HepG2 (cell line): ENCODE results near the gene ATP13A5. TPM values are rescaled to one million over a fixed set of nuclear protein-coding genes. Genes with fewer than 3 reads are reported as not detected.

ENCODE experiments used
- DR1 ChIP-seq: sonication (generic); formaldehyde crosslinking; IDR thresholded peaks from 2 replicates; pipeline ENCODE4 v1.8.0; 2021; ENCODE audit warnings: mild to moderate bottlenecking, missing genetic modification reagents, inconsistent platforms
- MXD3 ChIP-seq: IDR thresholded peaks from 2 replicates; pipeline ENCODE4 v1.6.1; 2016; ENCODE audit warnings: mild to moderate bottlenecking, missing biosample characterization, missing genetic modification reagents
- NFE2 ChIP-seq: sonication (generic); formaldehyde crosslinking; IDR thresholded peaks from 2 replicates; pipeline ENCODE4 v1.4.0; 2020; ENCODE audit warnings: missing genetic modification reagents
- NFKBIZ ChIP-seq: IDR thresholded peaks from 2 replicates; pipeline ENCODE4 v1.6.1; 2018; ENCODE audit warnings: missing genetic modification reagents, missing compliant biosample characterization
- PAXIP1 ChIP-seq: sonication (generic); formaldehyde crosslinking; conservative IDR thresholded peaks from 2 replicates; pipeline ENCODE4 v1.4.0; 2020; ENCODE audit warnings: mild to moderate bottlenecking, missing genetic modification reagents, moderate library complexity
- RFX5 ChIP-seq: IDR thresholded peaks from 2 replicates; pipeline ENCODE4 v1.6.1; 2011; ENCODE audit warnings: low read depth, low read length, improper control_type of control experiment
- SKIL ChIP-seq: sonication (generic); formaldehyde crosslinking; IDR thresholded peaks from 2 replicates; pipeline ENCODE4 v1.8.0; 2022; ENCODE audit warnings: missing genetic modification reagents, mild to moderate bottlenecking, moderate library complexity, borderline replicate concordance
- ZMYM2 ChIP-seq: sonication (generic); formaldehyde crosslinking; IDR thresholded peaks from 2 replicates; pipeline ENCODE4 v1.8.0; 2022; ENCODE audit warnings: mild to moderate bottlenecking, missing genetic modification reagents
- ZNF232 ChIP-seq: sonication (generic); formaldehyde crosslinking; IDR thresholded peaks from 2 replicates; pipeline ENCODE4 v1.4.0; 2020; ENCODE audit warnings: missing genetic modification reagents, borderline replicate concordance
- ZNF335 ChIP-seq: sonication (generic); formaldehyde crosslinking; IDR thresholded peaks from 2 replicates; pipeline ENCODE4 v1.4.0; 2020; ENCODE audit warnings: missing genetic modification reagents
- polyA plus RNA-seq, 8 experiments: library from polyadenylated mRNA; depleted of rRNA in 3 of 8; stranded (reverse) in 7 of 8; unstranded in 1 of 8; fragments of >200 nt; fragmentation: Illumina TruSeq in 4 of 8; extraction: Trizol in 4 of 8; gene quantifications; 2 replicates each; pipeline versions ENCODE4 v1.2.1 to v1.2.3, GENCODE V29; 2011 to 2016; ENCODE audit warnings: low read depth in 4 of 8, missing spikeins in 1 of 8, mixed read lengths in 1 of 8; ENCODE audit not compliant: insufficient read depth in 1 of 8
- total RNA-seq, 5 experiments: library from RNA; depleted of rRNA; stranded (reverse); fragments of >200 nt; fragmentation: Illumina TruSeq; extraction: Trizol; gene quantifications; 2 replicates each; pipeline ENCODE4 v1.2.3, GENCODE V29; 2016; ENCODE audit warnings: low read depth in 1 of 5

Gene ATP13A5
- total and polyA plus RNA-seq, 2 of the 13 experiments (the other 11 are each of a cell fraction or from before 2014, with no cell fraction given), result not detected

GRCh38 chr3:193357291-193357690 lies 21.3 kb downstream of the ATP13A5 start (continued):
- TF ChIP-seq PAXIP1 (no peak), NFKBIZ (CRISPR knock-in tag) (no peak), MXD3 (CRISPR knock-in tag) (no peak), RFX5 (no peak), ZNF335 (no peak), NFE2 (CRISPR knock-in tag) (no peak), DR1 (CRISPR knock-in tag) (no peak), SKIL (CRISPR knock-in tag) (no peak), ZNF232 (no peak), ZMYM2 (CRISPR knock-in tag) (no peak)
